ENCODE data around the gene PROX1.

PROX1 gene

DNA sequence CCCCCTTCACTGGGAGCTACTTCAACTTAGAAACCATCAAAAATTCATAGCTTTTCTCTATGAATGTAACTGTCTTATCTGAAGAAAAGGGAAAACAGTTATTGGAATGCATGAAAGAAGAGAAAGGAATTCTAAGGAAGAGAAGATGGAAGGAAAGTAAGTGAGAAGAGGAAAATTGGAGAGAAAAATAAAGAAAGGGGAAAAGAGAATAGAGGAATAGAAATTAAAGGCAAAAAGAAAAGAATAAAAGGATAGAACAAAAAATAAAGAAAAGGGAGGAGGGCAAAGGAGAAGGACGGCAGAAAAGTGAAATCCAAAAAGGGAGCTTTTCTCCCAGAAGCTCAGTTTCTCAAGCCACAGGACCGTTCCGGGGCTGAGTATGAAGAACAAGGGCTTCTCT, 9.9 kb upstream of the PROX1 start:
- no peak overlapping the region for H3K4me3 ChIP-seq (ENCODE audit: low read depth, low read length)
- TF ChIP-seq, protein P1, sequence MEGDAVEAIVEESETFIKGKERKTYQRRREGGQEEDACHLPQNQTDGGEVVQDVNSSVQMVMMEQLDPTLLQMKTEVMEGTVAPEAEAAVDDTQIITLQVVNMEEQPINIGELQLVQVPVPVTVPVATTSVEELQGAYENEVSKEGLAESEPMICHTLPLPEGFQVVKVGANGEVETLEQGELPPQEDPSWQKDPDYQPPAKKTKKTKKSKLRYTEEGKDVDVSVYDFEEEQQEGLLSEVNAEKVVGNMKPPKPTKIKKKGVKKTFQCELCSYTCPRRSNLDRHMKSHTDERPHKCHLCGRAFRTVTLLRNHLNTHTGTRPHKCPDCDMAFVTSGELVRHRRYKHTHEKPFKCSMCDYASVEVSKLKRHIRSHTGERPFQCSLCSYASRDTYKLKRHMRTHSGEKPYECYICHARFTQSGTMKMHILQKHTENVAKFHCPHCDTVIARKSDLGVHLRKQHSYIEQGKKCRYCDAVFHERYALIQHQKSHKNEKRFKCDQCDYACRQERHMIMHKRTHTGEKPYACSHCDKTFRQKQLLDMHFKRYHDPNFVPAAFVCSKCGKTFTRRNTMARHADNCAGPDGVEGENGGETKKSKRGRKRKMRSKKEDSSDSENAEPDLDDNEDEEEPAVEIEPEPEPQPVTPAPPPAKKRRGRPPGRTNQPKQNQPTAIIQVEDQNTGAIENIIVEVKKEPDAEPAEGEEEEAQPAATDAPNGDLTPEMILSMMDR (IDR thresholded peaks at IDR 0.05; ENCODE audit: borderline replicate concordance, insufficient read depth, low read depth, low read length) = no peak

DNA sequence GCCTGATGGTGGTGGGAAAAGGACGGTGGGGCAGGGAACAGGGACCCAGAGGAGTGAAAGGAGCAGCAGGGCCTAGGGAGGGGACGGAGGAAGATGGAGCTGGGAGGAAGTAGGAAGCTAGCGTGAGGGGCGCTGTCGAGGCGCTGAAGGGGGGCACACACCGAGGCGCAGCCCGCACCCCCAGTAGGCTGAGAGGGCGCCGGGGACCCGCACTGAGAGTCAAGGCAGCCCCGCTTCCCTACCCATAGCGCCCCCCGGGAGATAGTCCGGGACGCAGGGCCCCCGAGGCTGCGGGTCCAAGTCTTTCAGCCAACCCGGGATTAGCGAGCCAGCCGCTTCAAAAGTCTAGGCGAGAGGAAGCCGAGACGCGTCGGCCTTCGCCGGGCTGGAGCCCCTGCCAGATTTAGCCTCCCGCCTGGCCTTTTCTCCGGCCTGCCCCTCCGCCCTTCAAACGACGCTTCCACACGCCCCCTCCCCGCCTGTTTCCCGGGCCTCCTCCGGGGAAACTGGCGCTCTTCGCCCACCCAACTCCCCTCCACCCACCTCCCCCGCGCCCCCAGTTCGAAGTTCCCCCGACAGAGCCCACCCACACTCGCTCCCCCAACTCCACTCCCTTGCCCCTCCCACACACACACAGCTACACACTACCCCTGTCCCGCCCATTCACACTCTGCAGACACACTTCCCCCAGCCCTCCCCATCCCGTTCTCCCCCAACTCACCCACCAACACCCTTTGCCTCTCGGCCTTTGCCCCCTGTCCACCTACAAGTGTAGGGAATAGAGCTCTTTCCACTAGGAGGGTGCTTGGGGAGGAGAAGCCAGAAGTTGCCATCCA, 7.8 kb upstream of the PROX1 start:
- no peak overlapping the region for H3K4me3 ChIP-seq (ENCODE audit: low read depth, low read length)
- TF ChIP-seq, protein P1 (IDR thresholded peaks at IDR 0.05; ENCODE audit: borderline replicate concordance, insufficient read depth, low read depth, low read length) = no peak

DNA sequence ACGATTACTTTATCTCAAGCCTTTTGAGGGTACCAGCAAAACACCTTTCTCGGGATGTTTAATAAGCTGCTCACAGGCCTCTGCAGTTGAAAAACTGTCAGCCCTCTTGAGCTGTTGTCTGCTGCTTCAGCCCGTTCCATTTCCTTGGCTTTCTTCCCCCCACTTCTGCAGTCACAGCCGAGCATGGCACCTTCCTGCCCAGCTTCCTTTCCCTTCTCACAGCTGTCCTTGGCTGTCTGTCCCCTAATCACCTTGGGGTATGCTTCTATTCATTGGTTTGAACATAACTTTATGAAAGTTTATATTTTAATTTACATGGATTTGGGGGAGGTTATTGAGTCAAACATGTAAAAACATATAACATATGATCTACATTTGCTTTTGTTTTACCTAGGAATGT, 6.9 kb upstream of the PROX1 start:
- TF ChIP-seq, protein P1 (IDR thresholded peaks at IDR 0.05; ENCODE audit: borderline replicate concordance, insufficient read depth, low read depth, low read length) = no peak
- H3K4me3 ChIP-seq (ENCODE audit: low read depth, low read length) = no peak overlapping the region

DNA sequence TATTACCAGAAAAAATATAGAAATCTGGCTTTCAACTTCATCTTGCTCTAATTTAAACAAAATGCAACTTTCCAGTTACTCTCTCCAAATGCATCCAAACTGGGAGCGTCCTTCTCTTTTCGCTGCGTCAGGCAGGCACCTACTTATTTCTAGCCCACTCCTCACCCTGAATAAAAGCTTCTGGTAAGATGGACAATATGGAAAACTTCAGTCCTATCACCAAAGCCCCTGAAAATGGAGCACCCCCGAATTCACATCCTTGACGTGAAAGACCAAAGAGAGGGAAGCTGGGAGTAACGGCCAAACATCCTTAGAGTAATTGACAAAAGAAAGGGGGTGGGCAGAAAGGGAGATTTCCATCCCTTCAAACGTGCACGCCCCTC, 5.5 kb upstream of the PROX1 start:
- no peak overlapping the region for H3K4me3 ChIP-seq (ENCODE audit: low read depth, low read length)
- TF ChIP-seq, protein P1 (IDR thresholded peaks at IDR 0.05; ENCODE audit: borderline replicate concordance, insufficient read depth, low read depth, low read length) = no peak

DNA sequence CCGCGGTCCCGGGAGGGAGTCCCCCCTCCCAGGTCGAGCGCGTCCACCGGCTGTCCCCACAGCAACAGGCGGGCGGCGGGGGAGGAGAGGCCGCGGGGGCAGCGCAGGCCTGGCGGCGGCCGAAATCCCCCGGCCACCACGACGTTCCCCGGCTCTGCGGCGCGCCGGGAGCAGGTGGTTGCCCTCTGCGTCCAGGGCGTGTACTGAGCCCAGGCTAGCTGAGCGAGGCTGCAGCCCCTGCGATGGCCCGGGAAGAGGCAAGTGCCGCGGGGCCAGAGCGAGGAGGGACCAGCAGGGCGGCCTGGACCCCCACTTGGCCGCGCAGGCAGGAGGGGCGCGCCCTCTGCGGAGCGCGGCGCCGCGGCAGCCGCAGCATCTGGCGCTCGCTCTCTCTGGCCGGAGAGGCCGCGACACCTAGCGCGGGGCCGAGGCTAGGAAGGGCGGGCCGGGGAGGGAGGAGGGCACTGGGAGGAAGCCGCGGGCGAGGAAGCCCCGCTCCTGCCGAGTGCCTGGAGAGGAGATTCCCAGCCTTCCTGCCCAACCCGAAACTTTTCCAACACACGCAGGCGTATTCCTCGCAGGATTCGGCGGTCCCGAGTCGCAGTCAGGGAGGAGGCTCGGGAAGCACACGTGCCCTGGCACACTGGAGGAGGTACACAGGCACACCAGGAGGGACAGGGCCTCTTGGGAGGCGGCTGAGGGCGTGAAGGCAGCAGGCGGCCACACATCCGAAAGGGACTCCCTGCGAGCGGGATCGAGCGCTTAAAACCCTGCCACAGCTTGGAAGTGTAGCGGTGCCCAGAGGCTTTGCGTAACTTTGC, 4.9 kb upstream of the PROX1 start:
- TF ChIP-seq, protein P1 (IDR thresholded peaks at IDR 0.05; ENCODE audit: borderline replicate concordance, insufficient read depth, low read depth, low read length) = no peak
- no peak overlapping the region for H3K4me3 ChIP-seq (ENCODE audit: low read depth, low read length)

DNA sequence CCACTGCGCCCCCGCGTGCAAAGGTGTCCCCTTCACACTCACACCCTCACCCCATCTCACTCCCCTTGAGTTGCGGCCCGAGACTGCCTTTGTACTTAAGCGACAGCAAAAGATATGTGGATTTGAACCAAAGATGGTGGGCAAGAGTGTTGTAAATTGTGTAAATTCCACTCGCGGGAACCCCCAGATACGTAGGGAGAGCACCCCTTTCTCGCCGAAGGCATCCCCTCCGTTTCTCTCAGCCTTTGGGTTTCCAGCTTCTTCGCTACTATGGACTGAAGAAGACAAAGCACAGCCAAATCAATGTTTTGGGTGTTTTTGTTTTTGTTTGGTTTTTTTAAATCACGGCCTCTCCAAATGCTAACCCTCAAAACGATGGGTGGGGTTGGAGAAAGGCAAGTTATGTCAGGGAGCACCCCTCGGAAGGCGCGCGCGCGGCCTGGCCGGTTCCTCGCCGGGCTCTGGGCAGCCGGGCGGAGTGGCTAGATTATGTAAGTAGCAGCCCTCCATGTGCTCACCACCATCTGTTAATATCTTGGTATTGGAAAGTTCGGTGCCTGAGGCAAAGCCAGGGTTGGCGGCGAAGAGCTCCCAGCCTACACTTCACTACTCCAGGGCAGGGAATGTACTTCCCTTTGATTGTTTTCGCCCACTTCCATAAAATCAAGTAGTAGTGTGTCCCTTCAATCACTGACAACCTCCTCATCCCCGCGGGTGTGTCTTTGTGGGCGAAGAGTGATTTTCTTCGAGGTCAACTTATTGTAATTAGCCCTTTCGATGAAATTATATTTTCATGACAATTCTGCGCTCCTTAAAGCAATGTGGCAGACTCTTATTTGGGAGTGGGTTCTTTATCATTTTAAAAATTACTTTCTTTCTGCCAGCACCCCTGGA, 4.0 kb upstream of the PROX1 start:
- H3K4me3 ChIP-seq (ENCODE audit: low read depth, low read length) = no peak overlapping the region
- TF ChIP-seq, protein P1 (IDR thresholded peaks at IDR 0.05; ENCODE audit: borderline replicate concordance, insufficient read depth, low read depth, low read length) = no peak
